HG03460 (cell line): ENCODE data around the gene XRN2.
"Not testable (repeated sequence)": the region's sequence is repeated elsewhere in the genome, so short reads cannot be mapped to it uniquely, and the experiment has no call there.

Experiments used
- ATAC-seq: cut with Tn5 transposase; IDR thresholded peaks from one replicate; pipeline ENCODE4 v1.9.1; 2021; ENCODE audit not compliant: unreplicated experiment

The XRN2 gene

GRCh38 chr20:21413996-21414395, 110.9 kb downstream of the XRN2 start:
- not testable (repeated sequence) for ATAC-seq

DNA sequence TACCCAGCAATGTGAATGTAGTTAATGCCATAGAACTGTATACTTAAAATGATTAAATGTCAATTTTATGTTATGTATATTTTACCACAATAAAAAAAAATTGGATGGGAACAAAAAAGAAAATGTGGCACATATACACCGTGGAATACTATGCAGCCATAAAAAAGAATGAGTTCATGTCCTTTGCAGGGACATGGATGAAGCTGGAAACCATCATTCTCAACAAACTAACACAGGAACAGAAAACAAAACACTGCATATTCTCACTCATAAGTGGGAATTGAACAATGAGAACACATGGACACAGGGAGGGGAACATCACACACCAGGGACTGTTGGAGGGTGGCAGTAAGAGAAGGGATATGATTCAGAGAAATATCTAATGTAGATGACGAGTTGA, 116.0 kb downstream of the XRN2 start:
- ATAC-seq = not testable (repeated sequence)

- no peak for ATAC-seq
Measured at GRCh38 chr20:21421601-21422236, 118.6 kb downstream of the XRN2 start.

- not testable (repeated sequence) for ATAC-seq
Measured at GRCh38 chr20:21423712-21424111, 120.6 kb downstream of the XRN2 start.

DNA sequence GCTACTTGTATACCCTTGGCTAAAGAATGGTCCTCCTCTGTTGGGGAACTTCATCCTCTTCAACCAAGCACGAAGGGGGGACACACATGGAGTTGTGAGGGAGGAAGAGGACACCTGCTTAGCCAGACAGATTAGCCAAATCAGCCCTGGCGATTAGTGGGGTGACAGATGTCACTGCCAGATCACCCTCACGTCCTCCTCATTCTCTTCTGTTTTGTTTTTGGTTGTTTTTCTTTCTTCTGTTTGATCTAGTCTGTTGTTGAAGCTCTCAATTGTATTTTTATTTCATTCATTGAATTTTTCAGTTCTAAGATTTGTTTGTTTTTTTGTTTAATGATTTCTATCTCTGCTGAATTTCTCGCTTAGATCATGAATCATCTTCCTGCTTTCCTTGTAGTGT, 121.7 kb downstream of the XRN2 start:
- no peak for ATAC-seq

GRCh38 chr20:21430020-21430419, 126.9 kb downstream of the XRN2 start:
- ATAC-seq = no peak

DNA sequence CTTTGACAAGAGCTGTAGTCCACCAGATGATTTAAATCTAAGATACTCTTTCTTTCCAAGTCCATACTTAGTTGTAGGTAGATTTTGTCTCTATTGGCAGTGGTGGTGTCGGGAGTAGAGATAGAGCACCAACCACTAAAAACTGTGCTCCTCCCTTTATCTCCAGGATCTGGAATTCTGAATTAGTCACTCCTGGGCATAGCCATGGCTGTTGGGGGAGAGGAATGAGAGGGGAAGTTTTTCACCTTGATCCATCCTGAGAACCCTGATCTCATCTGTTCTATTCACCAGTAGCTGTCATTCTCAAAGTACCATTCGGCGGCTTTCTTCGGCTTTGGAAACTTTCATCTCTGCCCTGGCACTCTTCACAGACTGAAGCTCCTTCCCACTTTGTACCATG, 129.8 kb downstream of the XRN2 start:
- no peak for ATAC-seq

DNA sequence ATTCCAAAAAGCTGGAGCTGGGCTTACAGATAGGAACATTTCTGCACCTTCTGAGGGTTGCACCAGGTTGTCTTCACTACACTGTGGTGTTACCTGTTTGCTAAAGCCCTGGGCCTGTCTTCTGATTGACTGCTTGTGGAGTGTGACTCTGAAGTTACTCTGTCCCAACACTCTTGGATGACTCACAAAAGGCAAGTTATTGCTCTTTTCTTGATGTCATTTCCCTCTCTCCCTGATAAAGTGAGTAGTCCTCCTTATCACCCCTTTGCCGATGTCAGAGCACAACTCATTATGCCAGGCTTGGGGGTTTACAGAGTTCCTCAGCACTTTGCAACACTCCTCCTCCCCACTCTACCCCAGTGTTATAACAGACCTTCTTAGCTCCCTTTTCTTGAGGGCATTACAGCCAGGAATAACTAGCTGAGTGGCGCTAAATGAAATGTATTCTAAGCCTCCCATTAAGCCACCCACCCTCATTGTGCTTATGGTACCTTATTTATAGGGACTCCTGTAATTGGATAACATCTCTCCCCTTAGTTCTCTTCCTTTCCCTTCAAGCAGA, 130.3 kb downstream of the XRN2 start:
- no peak for ATAC-seq

GRCh38 chr20:21435576-21435975, 132.4 kb downstream of the XRN2 start:
- no peak for ATAC-seq

DNA sequence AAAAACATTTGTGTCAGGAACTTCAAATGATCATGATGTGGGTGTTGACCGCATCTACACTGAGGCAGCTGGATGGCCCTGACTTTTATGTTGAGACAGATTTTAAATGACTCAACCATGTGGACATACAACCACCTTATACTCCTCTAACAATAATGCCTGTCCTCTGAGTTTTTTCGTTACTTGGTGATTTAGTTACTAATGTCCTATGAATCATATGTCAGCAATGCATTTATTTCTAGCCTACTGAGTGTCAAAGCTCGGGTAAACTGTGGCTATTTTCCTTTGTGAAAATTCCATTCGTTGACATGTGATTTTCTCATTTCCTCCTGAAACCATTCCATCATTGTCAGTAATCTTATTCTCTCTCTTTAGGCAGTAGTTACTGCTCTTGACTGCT, 133.1 kb downstream of the XRN2 start:
- ATAC-seq = no peak

DNA sequence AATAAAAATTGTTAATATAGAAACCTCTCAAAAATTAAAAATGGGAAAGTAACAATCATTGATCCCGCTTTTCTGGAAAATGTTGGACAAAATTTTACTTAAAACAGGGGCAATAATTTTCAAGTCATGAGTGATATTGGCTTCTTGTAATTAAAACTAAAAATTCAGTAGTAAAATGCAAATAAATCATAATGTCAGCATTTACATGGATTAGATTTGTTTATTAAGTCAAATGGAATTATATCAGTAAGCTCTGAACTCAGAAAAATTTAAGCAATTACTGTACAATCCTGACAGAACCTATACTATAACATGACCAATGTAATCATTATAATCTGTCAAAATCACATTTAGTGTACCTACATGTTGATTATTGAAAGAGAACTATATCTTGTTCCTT, 134.1 kb downstream of the XRN2 start:
- ATAC-seq = no peak

DNA sequence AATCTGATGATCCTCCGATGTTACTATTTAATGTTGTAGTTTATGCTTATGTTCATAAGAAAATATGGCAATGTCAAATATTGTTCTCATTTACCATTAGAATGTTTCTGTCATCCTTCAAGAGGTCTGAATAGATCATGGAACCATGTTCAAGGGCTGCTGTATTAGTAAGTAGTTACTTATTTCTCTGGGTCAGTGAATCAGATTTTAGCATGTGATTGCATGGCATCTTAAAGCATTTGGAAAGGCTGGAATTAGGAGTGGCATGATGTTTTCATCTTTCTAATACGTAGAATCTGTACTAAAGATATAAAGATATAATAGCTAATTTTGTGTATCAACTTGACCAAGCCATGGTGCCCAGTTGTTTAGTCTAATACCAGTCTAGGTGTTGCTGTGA, 134.7 kb downstream of the XRN2 start:
- ATAC-seq = no peak
